ENCODE results near the gene ENTPD7.

ENTPD7 gene

GRCh38 chr10:99750641-99751040 is 91.3 kb downstream of the ENTPD7 start:
- DNase-seq: no peak

GRCh38 chr10:99754670-99755069 is 95.4 kb downstream of the ENTPD7 start:
- DNase-seq: no peak

Measured in activated CD4-positive, alpha-beta T cell treated with anti-CD3 and anti-CD28 coated beads for 48 hours (primary cell).